Activated CD8-positive, alpha-beta T cell treated with anti-CD3 and anti-CD28 coated beads for 36 hours (primary cell): Measurements from ENCODE around the gene RXFP1. TPM values are rescaled to one million over a fixed set of nuclear protein-coding genes. Genes with fewer than 3 reads are reported as not detected.

Source experiments
- ATAC-seq: fragments of 200-7000 bp; cut with Tn5 transposase; one replicate; pipeline ENCODE4 v1.10.0; 2021; ENCODE audit warnings: mild to moderate bottlenecking, moderate library complexity
- CTCF ChIA-PET: fragments of 350-600 bp; sonication (Branson Sonifier 250); formaldehyde crosslinking; loops from one replicate; lab custom pipeline; 2021; ENCODE audit warnings: antibody characterized with exemption; lab: Charles Lee
- POLR2A ChIA-PET: fragments of 350-600 bp; sonication (Branson Sonifier 250); formaldehyde crosslinking; loops from one replicate; lab custom pipeline; 2021; ENCODE audit warnings: antibody characterized with exemption; lab: Charles Lee
- DNase-seq: peaks from one replicate; pipeline ENCODE4 v3.0.0-alpha.2; 2020
- H3K27ac Mint-ChIP-seq: one replicate; pipeline ENCODE4 v1.8.0; 2021; ENCODE audit warnings: mild to moderate bottlenecking, mixed read lengths
- H3K27me3 Mint-ChIP-seq: one replicate; pipeline ENCODE4 v1.8.0; 2021; ENCODE audit warnings: mixed read lengths
- H3K36me3 Mint-ChIP-seq: one replicate; pipeline ENCODE4 v1.8.0; 2021; ENCODE audit warnings: low read depth, mixed read lengths
- H3K4me1 Mint-ChIP-seq: one replicate; pipeline ENCODE4 v1.8.0; 2021; ENCODE audit warnings: low read depth, mixed read lengths
- H3K4me3 Mint-ChIP-seq: one replicate; pipeline ENCODE4 v1.8.0; 2021; ENCODE audit warnings: mild to moderate bottlenecking, moderate library complexity, mixed read lengths
- H3K9me3 Mint-ChIP-seq: one replicate; pipeline ENCODE4 v1.8.0; 2021; ENCODE audit warnings: mixed read lengths
- CTCF ChIP-seq: fragments of 200-600 bp; IDR thresholded peaks from one replicate; pipeline ENCODE4 v1.8.0; 2022; ENCODE audit warnings: antibody characterized with exemption, mild to moderate bottlenecking
- intact Hi-C: fragments of 100-400 bp; cut with micrococcal nuclease; formaldehyde crosslinking; loops from one replicate; pipeline ENCODE4 v1.10.0; 2022
- total RNA-seq, 2 experiments: library from RNA; stranded (reverse); gene quantifications; one replicate each; pipeline ENCODE4 v1.2.3, GENCODE V29; 2021

RXFP1 gene
- total RNA-seq, 2 experiments from 2014 or later: not detected

GRCh38 chr4:158580064-158580463, 58.4 kb downstream of the RXFP1 start:
- H3K36me3 Mint-ChIP-seq: no peaks in the 10 kb centered on the region
- intact Hi-C loops: no loop called here
- TF ChIP-seq CTCF: no peak
- no peak overlapping the region for H3K27ac Mint-ChIP-seq
- no peak for ATAC-seq
- DNase-seq: no peak
- CTCF ChIA-PET: no interaction called here
- no peaks in the 10 kb centered on the region for H3K4me1 Mint-ChIP-seq
- no peaks in the 10 kb centered on the region for H3K9me3 Mint-ChIP-seq
- POLR2A ChIA-PET: no interaction called here
- peaks cover 5% of the 10 kb centered on the region for H3K27me3 Mint-ChIP-seq
- no peak overlapping the region for H3K4me3 Mint-ChIP-seq

DNA sequence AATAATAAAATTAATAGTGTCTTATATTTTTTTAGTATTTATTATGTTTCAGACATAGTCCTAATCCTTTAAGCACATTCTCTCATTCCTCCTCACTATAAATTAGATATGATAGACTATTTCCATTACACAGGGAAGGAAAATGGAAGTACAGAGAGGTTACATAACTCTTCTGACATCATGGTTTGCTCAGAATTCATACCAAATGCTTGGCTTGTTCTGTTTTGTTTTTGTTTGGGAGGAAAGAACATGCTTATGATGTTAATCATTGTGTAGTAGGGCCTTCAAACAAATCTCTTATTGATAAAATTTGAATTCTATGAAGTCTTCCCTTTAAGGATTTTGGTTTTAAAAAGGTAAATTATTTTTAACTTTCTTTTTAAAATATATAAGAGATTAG, 59.5 kb downstream of the RXFP1 start:
- no peak for ATAC-seq

GRCh38 chr4:158586881-158587280, 65.2 kb downstream of the RXFP1 start:
- CTCF ChIA-PET: no interaction called here

More for the DNA sequence above, 59.5 kb downstream of the RXFP1 start:
- Mint-ChIP-seq H3K4me1 (no peaks in the 10 kb centered on the region), H3K4me3 (no peak overlapping the region), H3K36me3 (no peaks in the 10 kb centered on the region), H3K9me3 (no peaks in the 10 kb centered on the region), H3K27me3 (peaks cover 5% of the 10 kb centered on the region), H3K27ac (no peak overlapping the region)
- no peak for DNase-seq
- TF ChIP-seq CTCF: no peak
- intact Hi-C loops: no loop called here
- ChIA-PET POLR2A (no interaction called here), CTCF (no interaction called here)

DNA sequence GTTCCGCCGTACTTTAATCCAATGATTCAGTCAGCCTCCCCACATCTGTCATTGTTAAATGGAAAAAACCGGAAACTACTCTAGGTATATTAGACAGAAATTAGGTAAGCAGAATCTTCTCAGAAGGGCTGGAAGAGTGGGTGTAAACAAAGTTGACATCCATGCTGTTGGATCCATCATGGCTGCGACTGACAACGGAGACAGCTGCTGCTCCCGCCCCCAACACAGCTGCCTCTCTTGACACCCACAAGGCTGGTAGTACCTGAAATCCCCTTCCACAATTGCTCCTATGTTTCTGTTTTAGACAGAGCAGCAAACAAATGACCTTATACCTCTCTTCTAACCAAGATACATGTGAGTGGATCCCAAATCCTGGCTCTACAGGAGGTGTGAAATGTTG, 66.6 kb downstream of the RXFP1 start:
- ChIA-PET POLR2A (no interaction called here), CTCF (no interaction called here)
- no peak for DNase-seq
- Mint-ChIP-seq H3K9me3 (no peaks in the 10 kb centered on the region), H3K27me3 (peaks cover 11% of the 10 kb centered on the region), H3K4me1 (no peaks in the 10 kb centered on the region), H3K27ac (no peak overlapping the region), H3K36me3 (no peaks in the 10 kb centered on the region), H3K4me3 (no peak overlapping the region)
- no peak for ATAC-seq
- intact Hi-C loops: no loop called here
- no peak for TF ChIP-seq CTCF

More at GRCh38 chr4:158586881-158587280, 65.2 kb downstream of the RXFP1 start:
- intact Hi-C loops: no loop called here
- no peaks in the 10 kb centered on the region for H3K36me3 Mint-ChIP-seq
- no peak for TF ChIP-seq CTCF
- no peaks in the 10 kb centered on the region for H3K4me1 Mint-ChIP-seq
- DNase-seq (no peak), ATAC-seq (no peak)
- H3K27ac Mint-ChIP-seq: no peak overlapping the region
- H3K9me3 Mint-ChIP-seq: no peaks in the 10 kb centered on the region
- no peak overlapping the region for H3K4me3 Mint-ChIP-seq
- H3K27me3 Mint-ChIP-seq: peaks cover 16% of the 10 kb centered on the region
- POLR2A ChIA-PET: no interaction called here

DNA sequence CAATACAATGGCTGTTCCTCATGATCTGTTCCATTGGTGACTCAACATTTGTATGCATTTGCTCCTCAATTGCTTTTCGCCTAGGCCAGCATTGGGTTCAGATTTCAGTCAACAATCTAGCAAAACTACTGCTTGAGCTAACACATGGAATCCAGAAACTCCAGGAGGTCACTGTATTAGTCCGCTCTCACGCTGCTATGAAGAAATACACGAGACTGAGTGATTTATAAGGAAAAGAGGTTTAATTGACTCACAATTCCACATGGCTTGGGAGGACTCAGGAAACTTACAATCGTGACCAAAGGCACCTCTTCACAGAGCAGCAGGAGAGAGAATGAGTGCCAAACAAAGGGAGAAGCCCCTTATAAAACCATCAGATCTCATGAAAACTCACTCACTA, 67.1 kb downstream of the RXFP1 start:
- TF ChIP-seq CTCF: no peak
- DNase-seq: no peak
- ATAC-seq: no peak
- intact Hi-C loops: no loop called here
- no peak overlapping the region for H3K27ac Mint-ChIP-seq
- H3K27me3 Mint-ChIP-seq: peaks cover 11% of the 10 kb centered on the region
- H3K36me3 Mint-ChIP-seq: no peaks in the 10 kb centered on the region
- H3K4me1 Mint-ChIP-seq: no peaks in the 10 kb centered on the region
- H3K9me3 Mint-ChIP-seq: no peaks in the 10 kb centered on the region
- CTCF ChIA-PET: no interaction called here
- POLR2A ChIA-PET: no interaction called here
- H3K4me3 Mint-ChIP-seq: no peak overlapping the region
